HG03095 (cell line): ENCODE results near the gene NTSR1.
A peak's percentile ranks its signal among the peaks of the same experiment; 100 is the strongest.

ENCODE experiments used
- ATAC-seq: cut with Tn5 transposase; IDR thresholded peaks from one replicate; pipeline ENCODE4 v1.9.1; 2021; ENCODE audit warnings: moderate library complexity; ENCODE audit not compliant: unreplicated experiment

The NTSR1 gene

GRCh38 chr20:62780204-62780603 lies 71.6 kb downstream of the NTSR1 start:
- ATAC-seq, result no peak

GRCh38 chr20:62780696-62781095 lies 72.1 kb downstream of the NTSR1 start:
- ATAC-seq, result no peak

GRCh38 chr20:62782149-62782892 lies 73.7 kb downstream of the NTSR1 start:
- no peak for ATAC-seq

- no peak for ATAC-seq
Observed at GRCh38 chr20:62782893-62783278, 74.2 kb downstream of the NTSR1 start.

GRCh38 chr20:62784497-62784896 lies 75.9 kb downstream of the NTSR1 start:
- ATAC-seq, result no peak

- ATAC-seq, result no peak
Observed at GRCh38 chr20:62785393-62785792, 76.8 kb downstream of the NTSR1 start.

- no peak for ATAC-seq
Observed at GRCh38 chr20:62786157-62786556, 77.5 kb downstream of the NTSR1 start.

- ATAC-seq, result no peak
Observed at GRCh38 chr20:62787321-62787720, 78.7 kb downstream of the NTSR1 start.

- no peak for ATAC-seq
Observed at GRCh38 chr20:62787866-62788265, 79.2 kb downstream of the NTSR1 start.

- ATAC-seq, result no peak
Observed at GRCh38 chr20:62788607-62789006, 80.0 kb downstream of the NTSR1 start.

- ATAC-seq, result no peak
Observed at GRCh38 chr20:62790075-62790474, 81.4 kb downstream of the NTSR1 start.

GRCh38 chr20:62791301-62792181 lies 82.9 kb downstream of the NTSR1 start:
- ATAC-seq, result no peak

- no peak for ATAC-seq
Observed at GRCh38 chr20:62792182-62792939, 83.7 kb downstream of the NTSR1 start.

GRCh38 chr20:62792940-62793756 lies 84.5 kb downstream of the NTSR1 start:
- no peak for ATAC-seq

- ATAC-seq, result peak; percentile 1
Observed at GRCh38 chr20:62793757-62794006, 85.0 kb downstream of the NTSR1 start.

- peak; percentile 59 for ATAC-seq
Observed at GRCh38 chr20:62794007-62794724, 85.5 kb downstream of the NTSR1 start.

GRCh38 chr20:62795023-62795761 lies 86.6 kb downstream of the NTSR1 start:
- no peak for ATAC-seq

GRCh38 chr20:62796699-62797491 lies 88.3 kb downstream of the NTSR1 start:
- no peak for ATAC-seq
